Measurements from ENCODE around the gene C19orf25.

DNA sequence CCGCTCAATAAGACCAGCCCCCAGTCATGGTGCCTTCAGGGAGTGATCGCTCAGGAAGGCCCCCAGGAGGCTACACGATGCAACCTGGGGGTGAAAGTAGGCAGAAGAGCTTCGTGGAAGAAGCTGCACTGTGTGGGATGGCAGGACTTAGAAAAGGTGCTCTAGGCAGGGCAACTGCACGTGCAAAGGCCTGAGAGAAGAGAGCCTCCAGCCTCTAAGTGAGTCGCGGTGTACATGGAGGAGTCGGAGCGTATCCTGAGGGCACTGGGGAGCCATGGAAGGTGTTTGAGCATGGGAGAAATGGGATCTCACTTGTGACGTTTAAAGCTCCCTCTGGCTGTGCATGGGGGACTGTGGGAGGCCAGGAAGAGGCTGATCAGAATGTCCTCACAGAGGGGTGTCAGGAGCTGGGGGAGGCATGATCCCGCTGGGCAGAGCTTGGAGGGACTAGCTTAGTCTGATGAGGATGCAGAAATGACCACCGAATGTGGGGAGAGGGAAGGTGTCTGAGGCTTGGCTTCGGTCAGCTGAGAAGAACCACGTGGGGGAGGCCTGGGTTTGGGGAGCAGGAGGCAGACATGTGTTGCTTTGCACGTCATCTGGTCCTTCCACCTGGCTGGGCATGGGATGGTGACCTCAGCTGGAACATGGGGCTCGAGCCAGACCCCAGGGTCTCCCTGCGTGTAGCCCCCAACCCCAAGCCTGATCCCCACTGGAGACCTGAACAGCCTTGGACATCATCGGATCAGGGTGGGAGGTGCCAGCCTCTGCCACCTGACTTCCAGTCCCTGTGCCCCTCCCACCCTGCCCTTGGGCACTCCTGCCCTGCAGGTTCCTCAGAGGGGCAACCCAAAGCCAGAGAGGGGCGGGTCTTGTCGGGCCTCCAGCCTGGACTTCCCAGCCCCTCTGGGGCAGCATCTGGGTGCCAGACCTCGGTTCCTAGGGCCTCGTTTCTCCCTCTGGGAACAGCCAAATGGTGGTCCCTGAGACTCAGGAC, 28.0 kb downstream of the C19orf25 start:
- no peak for TF ChIP-seq SUZ12 (IDR thresholded peaks at IDR 0.05; ENCODE audit: extremely low read depth, insufficient read depth, insufficient read length)
- TF ChIP-seq YY1 (IDR thresholded peaks at IDR 0.05; ENCODE audit: insufficient read depth, insufficient read length), result no peak
- TF ChIP-seq ZNF274 (IDR thresholded peaks at IDR 0.05; ENCODE audit: low read depth, low read length), result no peak

Data from NT2/D1 (cell line).